ENCODE measurements around the gene KCNAB1. TPM values are rescaled to one million over a fixed set of nuclear protein-coding genes. Genes with fewer than 3 reads are reported as not detected.

Gene KCNAB1
- total and polyA plus RNA-seq, 8 donors: 0.76 to 4.9 (median 3.2) TPM

DNA sequence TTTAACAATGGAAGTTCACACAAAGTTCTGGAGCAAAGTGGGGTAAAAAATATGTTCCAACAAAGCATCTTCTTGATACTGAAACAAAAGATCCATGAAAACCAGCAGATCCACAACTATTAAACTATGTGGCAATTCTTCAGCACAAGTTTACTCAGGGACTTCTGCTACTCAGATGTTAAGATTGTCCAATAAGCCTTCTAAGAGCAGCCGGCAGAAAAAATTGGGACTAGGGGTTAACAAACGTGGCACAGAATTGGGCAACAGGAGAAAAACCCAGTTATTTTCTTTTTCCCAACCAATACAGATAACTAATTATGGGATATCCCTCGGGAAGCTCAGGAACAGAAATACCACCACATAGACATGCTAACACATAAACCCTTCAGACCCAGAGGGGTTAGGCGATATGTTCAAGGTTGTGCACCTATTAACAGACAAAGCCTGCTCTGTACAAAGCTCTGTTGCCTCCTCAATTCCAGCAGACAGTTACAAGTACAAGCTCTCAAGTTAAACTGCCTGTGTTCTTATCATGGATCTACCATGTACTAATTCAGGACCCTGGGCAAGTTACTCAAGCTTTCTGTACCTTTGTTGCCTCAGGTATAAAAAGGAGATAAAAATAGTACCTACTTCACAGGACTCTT is 427.8 kb downstream of the KCNAB1 start:
- Histone ChIP-seq H3K4me3 (no peak overlapping the region), H3K27ac (no peak overlapping the region), H3K9me3 (no peaks in the 10 kb centered on the region), H3K36me3 (peaks cover 0 to 45% (median 10%) of the 10 kb centered on the region in 3 donors), H3K4me1 (peaks cover 24 to 56% (median 55%) of the 10 kb centered on the region in 3 donors), H3K27me3 (no peaks in the 10 kb centered on the region)
- DNase-seq: no peak
- TF ChIP-seq, protein P1, sequence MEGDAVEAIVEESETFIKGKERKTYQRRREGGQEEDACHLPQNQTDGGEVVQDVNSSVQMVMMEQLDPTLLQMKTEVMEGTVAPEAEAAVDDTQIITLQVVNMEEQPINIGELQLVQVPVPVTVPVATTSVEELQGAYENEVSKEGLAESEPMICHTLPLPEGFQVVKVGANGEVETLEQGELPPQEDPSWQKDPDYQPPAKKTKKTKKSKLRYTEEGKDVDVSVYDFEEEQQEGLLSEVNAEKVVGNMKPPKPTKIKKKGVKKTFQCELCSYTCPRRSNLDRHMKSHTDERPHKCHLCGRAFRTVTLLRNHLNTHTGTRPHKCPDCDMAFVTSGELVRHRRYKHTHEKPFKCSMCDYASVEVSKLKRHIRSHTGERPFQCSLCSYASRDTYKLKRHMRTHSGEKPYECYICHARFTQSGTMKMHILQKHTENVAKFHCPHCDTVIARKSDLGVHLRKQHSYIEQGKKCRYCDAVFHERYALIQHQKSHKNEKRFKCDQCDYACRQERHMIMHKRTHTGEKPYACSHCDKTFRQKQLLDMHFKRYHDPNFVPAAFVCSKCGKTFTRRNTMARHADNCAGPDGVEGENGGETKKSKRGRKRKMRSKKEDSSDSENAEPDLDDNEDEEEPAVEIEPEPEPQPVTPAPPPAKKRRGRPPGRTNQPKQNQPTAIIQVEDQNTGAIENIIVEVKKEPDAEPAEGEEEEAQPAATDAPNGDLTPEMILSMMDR (IDR thresholded peaks at IDR 0.05): no peak
- FAIRE-seq: no peak
- WGBS, 2 donors: 19 to 24% methylated on average over 4 of the region's 4 CpGs
- intact Hi-C loops (cut with DNase I): no loop called here
- ATAC-seq: peak in 3 of 4 donors; percentile 15 to 25 (median 22)

DNA sequence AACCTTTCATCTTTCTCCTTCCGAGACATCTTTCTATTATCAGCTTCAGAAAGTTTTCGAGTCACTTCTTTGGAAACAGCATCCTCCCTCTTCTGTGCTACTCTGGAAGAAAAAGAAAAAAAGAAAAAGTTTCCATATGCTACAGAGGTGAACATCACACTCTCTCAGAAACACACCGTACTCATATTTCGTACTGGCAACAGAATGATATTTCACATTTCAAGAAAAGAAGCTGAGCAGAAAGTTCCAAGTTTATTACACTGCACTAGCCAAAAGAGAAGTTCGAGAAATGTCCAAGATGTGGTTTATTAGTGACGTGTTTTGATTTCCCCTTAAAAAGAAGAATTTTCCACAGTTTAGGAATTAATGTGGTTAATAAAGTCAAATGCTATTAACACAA is 428.5 kb downstream of the KCNAB1 start:
- TF ChIP-seq, protein P1 (IDR thresholded peaks at IDR 0.05): no peak
- FAIRE-seq: no peak
- peaks cover 24 to 56% (median 55%) of the 10 kb centered on the region in 3 donors for H3K4me1 ChIP-seq
- H3K27ac ChIP-seq: no peak overlapping the region
- intact Hi-C loops (cut with DNase I): no loop called here
- DNase-seq: no peak
- H3K27me3 ChIP-seq: no peaks in the 10 kb centered on the region
- WGBS, 2 donors: 54 to 66% methylated on average over 6 of the region's 6 CpGs
- H3K9me3 ChIP-seq: no peaks in the 10 kb centered on the region
- H3K36me3 ChIP-seq: peaks cover 0 to 38% (median 2%) of the 10 kb centered on the region in 3 donors
- no peak overlapping the region for H3K4me3 ChIP-seq
- ATAC-seq: no peak

DNA sequence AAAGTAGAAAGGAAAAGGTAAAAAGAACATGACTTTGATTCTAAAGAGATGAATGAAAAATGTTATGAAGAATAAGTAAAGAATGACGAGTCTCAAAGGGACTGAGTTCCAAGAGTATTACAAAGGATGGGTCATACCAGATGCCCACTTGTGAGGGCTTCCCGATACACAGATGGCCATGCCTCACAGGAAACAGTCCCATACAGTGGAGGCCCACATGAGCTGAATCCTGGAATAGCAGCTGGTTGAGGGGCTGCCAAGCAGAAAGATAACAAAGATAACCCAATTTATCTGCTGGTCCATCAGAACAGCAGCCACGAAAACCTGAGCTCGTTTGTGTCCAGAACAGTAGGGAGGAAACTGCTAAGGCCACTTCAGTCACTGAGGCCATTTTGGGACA is 430.9 kb downstream of the KCNAB1 start:
- H3K27ac ChIP-seq: no peak overlapping the region
- peaks cover 0 to 29% (median 0%) of the 10 kb centered on the region in 3 donors for H3K36me3 ChIP-seq
- TF ChIP-seq, protein P1 (IDR thresholded peaks at IDR 0.05): no peak
- no peaks in the 10 kb centered on the region for H3K27me3 ChIP-seq
- peaks cover 24 to 56% (median 51%) of the 10 kb centered on the region in 3 donors for H3K4me1 ChIP-seq
- peak overlapping the region in 1 of 4 donors; percentile 70 for H3K4me3 ChIP-seq
- intact Hi-C loops (cut with DNase I): loop anchor here in 1 of 3 donors (10.0 kb wide), 1 partner anchor 124 kb away; the partner anchor contains the start of gene TIPARP
- DNase-seq (no peak), FAIRE-seq (no peak), ATAC-seq (no peak)
- no peaks in the 10 kb centered on the region for H3K9me3 ChIP-seq
- WGBS, 2 donors: 48 to 51% methylated on average over 4 of the region's 4 CpGs

DNA sequence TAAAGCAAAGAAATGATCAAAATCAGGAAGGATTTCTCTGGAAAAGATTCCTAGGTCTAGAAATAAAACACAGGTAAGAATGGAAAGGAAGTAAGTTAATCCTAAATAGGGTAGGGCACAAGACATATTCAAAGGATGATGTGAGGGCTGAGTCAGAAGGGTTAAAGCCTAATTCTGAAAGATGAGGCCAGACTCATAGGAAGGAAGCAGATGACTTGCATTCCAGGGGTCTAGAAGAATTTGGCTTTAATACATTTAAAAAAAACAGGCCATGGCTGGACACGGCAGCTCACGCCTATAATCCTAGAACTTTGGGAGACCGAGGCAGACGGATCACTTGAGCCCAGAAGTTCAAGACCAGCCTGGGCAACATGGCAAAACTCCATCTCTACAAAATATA is 431.4 kb downstream of the KCNAB1 start:
- H3K4me1 ChIP-seq: peaks cover 24 to 54% (median 49%) of the 10 kb centered on the region in 3 donors
- intact Hi-C loops (cut with DNase I): loop anchor here in 1 of 3 donors (10.0 kb wide), 1 partner anchor 123 kb away; the partner anchor contains the start of gene TIPARP

More for the DNA sequence above, 431.4 kb downstream of the KCNAB1 start:
- peaks cover 0 to 25% (median 0%) of the 10 kb centered on the region in 3 donors for H3K36me3 ChIP-seq
- ATAC-seq (no peak), FAIRE-seq (no peak), DNase-seq (no peak)
- H3K9me3 ChIP-seq: no peaks in the 10 kb centered on the region
- WGBS, 2 donors: 80 to 94% methylated on average over 4 of the region's 4 CpGs
- TF ChIP-seq, protein P1 (IDR thresholded peaks at IDR 0.05): no peak
- H3K27ac ChIP-seq: no peak overlapping the region
- H3K27me3 ChIP-seq: no peaks in the 10 kb centered on the region
- peak overlapping the region in 1 of 4 donors; percentile 70 for H3K4me3 ChIP-seq

Measured in pancreas (tissue), 10 donors.